Stomach smooth muscle (tissue), 2 donors: ENCODE results near the gene TRAFD1.

ENCODE experiments used
- H3K27ac ChIP-seq: one replicate; pipeline ENCODE4 v1.7.0; 2013; ENCODE audit warnings: mild to moderate bottlenecking, low read length, inconsistent platforms
- H3K27me3 ChIP-seq, 2 donors: one replicate each; pipeline ENCODE4 v1.7.0; 2013; ENCODE audit warnings: low read length in 2 of 2; ENCODE audit not compliant: insufficient read depth in 2 of 2, control insufficient read depth in 1 of 2
- H3K36me3 ChIP-seq, 2 donors: one replicate each; pipeline ENCODE4 v1.7.0; 2013; ENCODE audit warnings: low read length in 2 of 2; ENCODE audit not compliant: control insufficient read depth in 2 of 2, insufficient read depth in 2 of 2
- H3K4me1 ChIP-seq: one replicate; pipeline ENCODE4 v1.7.0; 2013; ENCODE audit warnings: low read length; ENCODE audit not compliant: control insufficient read depth, insufficient read depth
- H3K4me3 ChIP-seq, 2 donors: one replicate each; pipeline ENCODE4 v1.7.0; 2013; ENCODE audit warnings: low read length in 2 of 2
- H3K9ac ChIP-seq, 2 donors: one replicate each; pipeline ENCODE4 v1.7.0; 2013; ENCODE audit warnings: low read length in 2 of 2, mild to moderate bottlenecking in 1 of 2
- H3K9me3 ChIP-seq, 2 donors: one replicate each; pipeline ENCODE4 v1.7.0; 2013; ENCODE audit warnings: low read length in 2 of 2; ENCODE audit not compliant: control insufficient read depth in 2 of 2
- donor health status: healthy.
- donor health status: Pancreatic carcinoma.

TRAFD1 gene

DNA sequence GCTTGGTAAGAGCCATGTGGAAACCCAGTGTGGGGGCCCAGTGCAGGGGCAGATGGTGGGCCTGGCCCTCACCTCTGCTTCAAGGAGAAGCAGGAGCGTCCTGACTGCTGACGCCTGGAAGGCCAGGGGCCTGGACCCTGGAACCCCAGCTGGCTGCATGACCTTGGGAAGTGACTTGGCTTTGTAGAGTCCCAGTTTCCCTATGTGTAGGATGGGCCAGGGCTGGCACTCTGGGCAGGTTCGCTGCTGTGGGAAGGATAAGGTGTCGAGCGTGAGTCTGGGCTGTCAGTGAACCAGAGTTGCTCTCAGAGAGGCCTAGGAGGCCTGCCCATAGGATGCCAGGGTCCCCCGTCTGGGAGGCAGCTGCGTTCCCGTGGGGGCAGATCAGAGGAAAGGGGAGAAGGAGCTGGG, 43.2 kb downstream of the TRAFD1 start:
- H3K36me3 ChIP-seq: peaks cover 8 to 27% of the 10 kb centered on the region in 2 donors
- H3K27me3 ChIP-seq: no peaks in the 10 kb centered on the region
- H3K27ac ChIP-seq: no peak overlapping the region
- no peak overlapping the region for H3K9ac ChIP-seq
- H3K4me3 ChIP-seq: no peak overlapping the region
- H3K4me1 ChIP-seq: no peaks in the 10 kb centered on the region
- H3K9me3 ChIP-seq: no peaks in the 10 kb centered on the region

DNA sequence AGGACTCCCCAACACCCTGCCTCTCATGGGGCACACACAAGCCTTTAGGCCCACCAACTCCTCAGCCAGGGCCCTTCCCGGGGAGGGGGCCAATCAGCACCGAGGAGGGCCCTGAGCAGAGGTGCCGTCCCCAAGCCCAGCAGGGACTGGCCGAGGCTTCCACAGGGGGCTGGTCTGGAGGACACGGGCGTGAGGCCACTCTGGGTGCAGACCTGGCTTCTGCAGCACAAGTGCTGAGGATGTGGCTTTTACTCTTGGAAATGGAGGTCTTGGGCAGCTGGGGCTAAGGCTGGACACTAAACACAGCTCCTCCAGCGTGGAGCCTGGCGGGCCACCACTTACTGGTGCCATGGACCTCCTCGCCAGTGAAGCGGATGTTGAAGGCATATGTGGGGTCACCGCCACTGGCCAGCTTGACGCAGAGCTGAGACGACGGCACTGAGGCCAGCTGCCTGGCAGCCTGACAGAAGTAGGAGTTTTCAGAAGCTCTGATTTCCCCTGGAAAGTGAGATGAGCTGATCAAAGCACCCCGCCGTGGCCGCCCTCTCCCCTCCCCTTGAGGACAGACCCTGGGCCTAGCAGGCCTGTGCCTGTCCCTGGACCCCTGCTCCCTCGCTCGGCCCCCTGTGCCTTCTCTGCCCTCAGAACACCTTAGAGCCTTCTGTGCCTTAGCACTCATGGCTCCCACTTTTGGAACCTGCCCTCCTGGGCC, 44.0 kb downstream of the TRAFD1 start:
- Histone ChIP-seq H3K36me3 (peaks cover 8 to 27% of the 10 kb centered on the region in 2 donors), H3K9ac (no peak overlapping the region), H3K9me3 (no peaks in the 10 kb centered on the region), H3K27me3 (no peaks in the 10 kb centered on the region), H3K4me3 (no peak overlapping the region), H3K27ac (no peak overlapping the region), H3K4me1 (no peaks in the 10 kb centered on the region)

DNA sequence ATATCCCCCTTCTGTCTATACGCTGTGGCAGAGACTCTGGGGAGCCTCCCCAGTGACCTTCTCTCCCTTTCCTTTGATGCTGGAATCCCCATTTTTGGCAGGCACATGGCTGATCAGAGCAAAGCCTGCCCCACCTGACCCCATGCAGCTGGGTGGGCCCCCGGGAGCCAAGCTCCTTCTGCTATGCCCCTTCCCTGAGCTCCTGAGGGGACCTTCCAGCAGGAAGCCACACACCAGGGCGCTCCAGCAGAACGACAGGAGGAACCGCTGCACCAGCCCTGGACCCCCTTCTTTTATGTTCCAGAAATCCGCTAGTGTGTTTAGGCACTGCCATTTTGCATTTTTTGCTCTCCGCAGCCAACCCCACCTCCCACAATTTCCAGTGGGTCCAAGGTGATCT, 44.6 kb downstream of the TRAFD1 start:
- Histone ChIP-seq H3K36me3 (peaks cover 12 to 30% of the 10 kb centered on the region in 2 donors), H3K27me3 (no peaks in the 10 kb centered on the region), H3K27ac (no peak overlapping the region), H3K9ac (no peak overlapping the region), H3K4me3 (no peak overlapping the region), H3K4me1 (no peaks in the 10 kb centered on the region), H3K9me3 (no peaks in the 10 kb centered on the region)

- Histone ChIP-seq H3K27me3 (no peaks in the 10 kb centered on the region), H3K4me1 (no peaks in the 10 kb centered on the region), H3K4me3 (no peak overlapping the region), H3K9ac (no peak overlapping the region), H3K9me3 (no peaks in the 10 kb centered on the region), H3K27ac (no peak overlapping the region), H3K36me3 (peaks cover 13 to 34% of the 10 kb centered on the region in 2 donors)
These were observed 45.0 kb downstream of the TRAFD1 start for GRCh38 chr12:112170376-112170775.

GRCh38 chr12:112170971-112171596, 45.7 kb downstream of the TRAFD1 start:
- H3K27me3 ChIP-seq: no peaks in the 10 kb centered on the region
- H3K36me3 ChIP-seq: peaks cover 20 to 40% of the 10 kb centered on the region in 2 donors
- no peak overlapping the region for H3K4me3 ChIP-seq
- no peak overlapping the region for H3K9ac ChIP-seq
- H3K27ac ChIP-seq: no peak overlapping the region
- H3K4me1 ChIP-seq: no peaks in the 10 kb centered on the region
- H3K9me3 ChIP-seq: no peaks in the 10 kb centered on the region

DNA sequence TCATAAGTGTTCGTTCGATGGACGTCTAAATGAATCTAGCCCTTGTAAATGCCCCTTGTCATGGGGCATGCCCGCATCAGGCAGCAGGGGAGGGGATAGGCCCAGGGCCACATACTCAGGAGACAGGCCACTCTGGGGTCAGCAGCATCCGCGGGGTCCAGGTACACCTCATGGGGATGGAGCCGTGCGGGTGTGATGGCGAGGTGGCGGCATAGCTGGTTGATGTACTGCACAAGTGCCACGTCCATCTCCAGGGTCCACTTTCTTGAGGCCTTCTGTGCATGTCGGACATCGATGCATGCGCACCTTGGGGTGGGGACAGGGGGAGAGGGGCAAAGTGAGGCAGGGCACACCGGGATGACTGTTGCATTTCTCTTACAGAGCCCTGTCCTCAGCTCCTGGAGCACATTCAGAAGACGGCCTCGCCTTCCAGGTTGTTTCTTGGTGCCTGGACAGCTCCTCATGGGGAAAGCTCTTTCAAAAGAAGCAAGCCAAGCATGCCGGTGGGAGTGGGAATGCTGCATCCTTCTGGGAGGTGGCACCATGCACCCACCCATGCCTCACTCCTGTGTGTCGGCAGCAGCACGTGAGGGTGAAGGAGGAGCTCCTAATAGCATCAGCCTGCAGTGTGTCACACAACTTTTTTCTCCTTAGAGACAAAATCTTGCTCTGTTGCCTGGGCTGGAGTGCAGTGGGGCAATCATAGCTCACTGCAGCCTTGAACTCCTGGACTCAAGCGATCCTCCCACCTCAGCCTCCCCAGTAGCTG, 47.4 kb downstream of the TRAFD1 start:
- no peak overlapping the region for H3K27ac ChIP-seq
- H3K9me3 ChIP-seq: no peaks in the 10 kb centered on the region
- H3K36me3 ChIP-seq: peaks cover 23 to 41% of the 10 kb centered on the region in 2 donors
- no peak overlapping the region for H3K4me3 ChIP-seq
- H3K9ac ChIP-seq: no peak overlapping the region
- no peaks in the 10 kb centered on the region for H3K27me3 ChIP-seq
- no peaks in the 10 kb centered on the region for H3K4me1 ChIP-seq

DNA sequence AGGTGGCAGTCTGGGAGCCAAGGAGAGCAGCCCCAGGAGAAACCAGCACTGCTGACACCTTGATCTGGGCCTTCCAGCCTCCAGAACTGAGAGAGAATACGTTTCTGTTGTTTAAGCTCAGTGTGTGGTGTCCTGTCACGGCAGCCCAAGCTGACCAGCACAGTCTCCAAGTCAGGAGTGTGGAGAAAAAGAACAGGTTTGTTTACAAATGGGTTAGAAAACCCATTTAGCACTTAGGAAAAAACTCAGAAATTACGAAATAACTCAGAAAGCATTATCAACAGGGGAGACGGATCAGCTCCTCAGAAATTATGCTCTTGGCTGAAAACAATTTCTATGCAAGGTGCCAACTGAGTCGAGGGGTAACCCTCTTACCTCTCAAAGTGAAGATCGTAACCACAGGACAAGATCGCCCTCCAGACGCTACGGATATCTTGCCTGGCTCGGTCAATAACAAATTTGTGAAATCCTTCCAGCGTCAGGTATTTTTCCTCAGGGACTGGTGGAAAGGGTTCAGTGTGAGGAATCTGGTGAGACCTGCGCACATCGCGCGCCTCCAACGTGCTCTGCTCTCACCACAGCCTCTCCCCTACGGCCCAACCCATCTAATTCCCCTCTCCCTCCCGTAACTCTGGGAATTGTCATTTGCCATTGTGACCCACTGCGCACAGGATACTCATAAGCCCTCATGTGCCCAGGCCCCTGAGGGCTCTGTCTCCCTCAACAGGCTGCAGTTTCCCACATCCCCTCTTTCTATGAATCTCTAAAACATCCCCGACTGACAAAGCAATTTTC, 50.2 kb downstream of the TRAFD1 start:
- peaks cover 39 to 54% of the 10 kb centered on the region in 2 donors for H3K36me3 ChIP-seq
- H3K27ac ChIP-seq: no peak overlapping the region
- H3K9ac ChIP-seq: no peak overlapping the region
- no peaks in the 10 kb centered on the region for H3K27me3 ChIP-seq
- H3K9me3 ChIP-seq: no peaks in the 10 kb centered on the region
- no peaks in the 10 kb centered on the region for H3K4me1 ChIP-seq
- H3K4me3 ChIP-seq: no peak overlapping the region

DNA sequence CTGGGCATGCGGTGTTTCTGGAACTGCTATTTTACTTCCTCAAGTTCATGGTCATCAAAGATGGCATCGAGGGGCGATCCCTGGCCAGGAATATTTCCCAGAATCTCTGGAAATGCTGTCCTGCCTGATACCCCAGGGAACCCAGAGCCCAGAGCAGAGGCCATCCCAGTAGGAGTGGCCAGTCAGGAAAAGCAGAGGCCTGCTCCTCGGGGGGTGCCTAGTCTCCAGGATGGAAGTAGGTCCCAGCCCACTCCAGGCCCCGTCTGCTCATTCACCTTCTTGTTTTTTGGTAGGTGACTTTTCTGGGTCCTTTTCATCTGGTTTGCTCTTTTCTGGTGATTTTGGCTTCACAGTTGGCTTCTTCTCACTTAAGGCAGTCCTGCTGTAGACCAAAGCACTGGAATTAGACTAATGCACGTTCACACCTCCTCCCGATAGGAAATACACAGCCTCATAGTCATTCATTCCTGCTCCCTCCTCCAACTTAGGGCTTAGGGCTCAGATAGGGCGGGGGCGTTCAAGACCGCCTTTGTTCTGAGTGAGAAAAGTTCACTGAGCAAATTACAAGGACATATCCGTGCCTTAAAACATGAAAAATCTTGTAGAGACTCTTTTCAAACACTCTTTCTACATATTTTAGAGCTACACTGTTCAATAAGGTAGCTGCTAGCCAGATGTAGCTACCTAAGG, 51.1 kb downstream of the TRAFD1 start:
- Histone ChIP-seq H3K36me3 (peaks cover 35 to 48% of the 10 kb centered on the region in 2 donors), H3K27me3 (no peaks in the 10 kb centered on the region), H3K9ac (no peak overlapping the region), H3K4me3 (no peak overlapping the region), H3K4me1 (no peaks in the 10 kb centered on the region), H3K9me3 (no peaks in the 10 kb centered on the region), H3K27ac (no peak overlapping the region)

DNA sequence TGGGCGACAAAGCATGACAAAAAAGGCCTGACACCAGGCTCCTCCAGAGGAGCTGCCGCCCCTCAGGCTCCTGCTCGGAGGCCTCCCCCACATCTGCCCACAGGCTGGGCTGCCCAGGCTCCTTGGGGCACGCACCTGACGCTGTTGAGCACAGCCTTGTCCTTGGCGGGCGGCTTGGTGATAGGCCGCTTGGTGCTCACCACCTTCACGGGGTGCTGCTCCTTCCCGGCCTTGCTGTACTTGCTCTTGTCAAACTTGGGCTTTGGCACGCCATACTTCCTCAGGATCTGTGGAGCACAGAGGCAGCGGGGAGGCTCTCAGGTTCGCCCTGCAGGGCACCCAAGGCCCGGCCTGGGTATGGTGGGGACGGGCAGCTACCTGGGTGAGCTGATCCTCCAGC, 53.4 kb downstream of the TRAFD1 start:
- no peaks in the 10 kb centered on the region for H3K27me3 ChIP-seq
- peaks cover 43 to 49% of the 10 kb centered on the region in 2 donors for H3K36me3 ChIP-seq
- no peaks in the 10 kb centered on the region for H3K4me1 ChIP-seq
- no peaks in the 10 kb centered on the region for H3K9me3 ChIP-seq
- H3K27ac ChIP-seq: no peak overlapping the region
- no peak overlapping the region for H3K9ac ChIP-seq
- H3K4me3 ChIP-seq: no peak overlapping the region

DNA sequence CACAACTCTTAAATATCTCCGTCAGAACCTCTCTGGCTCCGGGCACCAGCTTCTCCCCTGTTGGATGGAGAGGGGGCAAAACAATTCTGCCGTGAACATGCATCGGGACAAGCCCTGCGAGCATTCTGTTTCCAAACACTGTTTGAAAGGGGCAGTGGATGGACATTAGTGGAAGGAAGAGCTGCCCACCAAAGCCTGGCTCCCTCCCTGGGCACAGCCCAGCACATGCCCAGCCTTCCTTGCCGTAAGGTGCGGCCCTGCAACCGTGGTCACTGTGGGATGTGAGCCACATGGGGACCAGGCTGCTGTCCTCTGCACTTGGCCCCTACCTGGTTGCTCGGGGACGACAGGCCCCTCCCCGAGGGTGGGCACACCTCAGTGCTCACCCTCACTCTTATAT, 54.0 kb downstream of the TRAFD1 start:
- Histone ChIP-seq H3K4me1 (no peaks in the 10 kb centered on the region), H3K27ac (no peak overlapping the region), H3K36me3 (peaks cover 47 to 52% of the 10 kb centered on the region in 2 donors), H3K9ac (no peak overlapping the region), H3K9me3 (no peaks in the 10 kb centered on the region), H3K27me3 (no peaks in the 10 kb centered on the region), H3K4me3 (no peak overlapping the region)
